Measurements from ENCODE around the gene PRDM8. TPM values are rescaled to one million over a fixed set of nuclear protein-coding genes. Genes with fewer than 3 reads are reported as not detected.
"Not testable (repeated sequence)": the region's sequence is repeated elsewhere in the genome, so short reads cannot be mapped to it uniquely, and the experiment has no call there.

Gene PRDM8
- total RNA-seq, 6 experiments from 2014 or later, result 20.4 to 25.4 (median 23.9) TPM

GRCh38 chr4:80171251-80171650 is 26.1 kb upstream of the PRDM8 start:
- peak; percentile 57 for DNase-seq
- Mint-ChIP-seq H3K4me3 (peak overlapping the region; percentile 24; the same call in 1 of the 2 replicates), H3K9me3 (no peaks in the 10 kb centered on the region), H3K27ac (peak overlapping the region; percentile 71), H3K36me3 (ENCODE audit: low read depth) (no peaks in the 10 kb centered on the region), H3K4me1 (ENCODE audit: low read depth) (peaks cover 48% of the 10 kb centered on the region), H3K27me3 (ENCODE audit: insufficient read depth) (no peaks in the 10 kb centered on the region)
- TF ChIP-seq CTCF (IDR thresholded peaks at IDR 0.05), result no peak

DNA sequence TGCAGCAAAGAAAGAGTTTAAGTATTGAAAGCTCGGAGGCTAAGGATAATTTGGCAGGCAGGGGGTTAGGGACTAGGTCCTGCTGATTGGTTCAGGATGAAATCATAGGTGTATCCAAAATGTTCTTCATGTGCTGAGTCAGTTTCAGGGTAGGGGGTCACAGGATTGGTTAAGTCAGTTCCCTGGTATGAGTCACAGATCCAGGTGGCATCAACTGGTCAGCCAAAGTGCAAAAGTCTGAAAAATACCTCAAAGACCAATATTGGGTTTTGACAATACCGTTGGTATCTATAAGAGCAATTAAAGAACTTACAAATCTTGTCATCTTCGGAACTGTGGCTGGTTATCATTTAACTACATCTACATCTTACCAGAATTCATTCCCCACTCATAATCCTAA is 25.6 kb upstream of the PRDM8 start:
- Mint-ChIP-seq H3K27me3 (ENCODE audit: insufficient read depth) (no peaks in the 10 kb centered on the region), H3K36me3 (ENCODE audit: low read depth) (no peaks in the 10 kb centered on the region), H3K4me1 (ENCODE audit: low read depth) (peaks cover 48% of the 10 kb centered on the region), H3K9me3 (no peaks in the 10 kb centered on the region), H3K27ac (peak overlapping the region; percentile 71), H3K4me3 (no peak overlapping the region)
- DNase-seq, result no peak
- TF ChIP-seq CTCF (IDR thresholded peaks at IDR 0.05), result no peak

- TF ChIP-seq CTCF (IDR thresholded peaks at IDR 0.05), result no peak
- no peak for DNase-seq
- Mint-ChIP-seq H3K36me3 (ENCODE audit: low read depth) (no peaks in the 10 kb centered on the region), H3K27me3 (ENCODE audit: insufficient read depth) (no peaks in the 10 kb centered on the region), H3K4me3 (no peak overlapping the region), H3K27ac (peak overlapping the region; percentile 84), H3K9me3 (no peaks in the 10 kb centered on the region), H3K4me1 (ENCODE audit: low read depth) (peaks cover 48% of the 10 kb centered on the region)
Measured at GRCh38 chr4:80172203-80172602, 25.1 kb upstream of the PRDM8 start.

DNA sequence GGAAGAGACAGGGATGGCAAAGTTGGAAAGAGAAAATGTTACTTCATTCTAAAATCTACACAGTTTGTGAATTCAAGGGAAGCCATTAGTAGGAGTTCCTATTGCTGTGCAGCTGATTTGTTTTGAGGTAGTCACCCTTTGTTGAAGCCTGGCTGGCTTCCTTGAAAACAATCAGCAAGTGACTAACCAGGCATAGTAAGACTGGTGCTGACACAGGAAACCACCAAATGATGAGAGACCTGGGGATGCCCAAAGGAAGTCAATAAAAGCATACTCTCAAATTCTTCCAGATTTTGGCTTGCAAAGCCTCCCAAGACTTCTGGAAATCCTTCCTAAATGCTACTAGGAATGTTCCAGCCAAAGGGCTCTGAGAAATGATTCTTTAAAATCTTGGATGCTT is 23.9 kb upstream of the PRDM8 start:
- Mint-ChIP-seq H3K27me3 (ENCODE audit: insufficient read depth) (no peaks in the 10 kb centered on the region), H3K9me3 (no peaks in the 10 kb centered on the region), H3K4me1 (ENCODE audit: low read depth) (peaks cover 48% of the 10 kb centered on the region), H3K27ac (peak overlapping the region; percentile 84), H3K36me3 (ENCODE audit: low read depth) (no peaks in the 10 kb centered on the region), H3K4me3 (peak overlapping the region; percentile 22; the same call in 1 of the 2 replicates)
- no peak for TF ChIP-seq CTCF (IDR thresholded peaks at IDR 0.05)
- peak; percentile 85 for DNase-seq

DNA sequence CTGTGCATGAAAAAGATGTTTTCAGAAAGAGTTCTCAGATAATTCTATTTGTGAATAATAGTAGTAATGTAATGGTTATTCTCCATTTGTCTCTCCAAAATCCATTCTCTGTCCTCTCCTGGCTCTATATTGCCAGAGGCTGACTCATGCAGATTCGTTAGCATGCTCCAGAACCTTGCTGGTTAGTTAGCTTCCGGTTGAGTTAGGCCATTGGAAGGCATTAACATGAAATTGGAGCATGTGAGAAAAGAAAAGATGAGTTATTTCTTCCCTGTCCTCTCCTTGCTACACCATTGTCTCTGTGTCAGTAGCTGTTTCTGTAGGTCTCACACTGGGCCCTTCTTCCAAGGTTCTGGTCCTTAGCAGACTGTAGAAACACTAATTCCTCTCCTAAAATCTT is 23.5 kb upstream of the PRDM8 start:
- Mint-ChIP-seq H3K36me3 (ENCODE audit: low read depth) (peaks cover 2% of the 10 kb centered on the region), H3K27ac (peak overlapping the region; percentile 84), H3K4me3 (peak overlapping the region; percentile 22), H3K4me1 (ENCODE audit: low read depth) (peaks cover 48% of the 10 kb centered on the region), H3K9me3 (peaks cover under 1% of the 10 kb centered on the region; the same call in 1 of the 2 replicates), H3K27me3 (ENCODE audit: insufficient read depth) (no peaks in the 10 kb centered on the region)
- DNase-seq, result peak; percentile 80
- no peak for TF ChIP-seq CTCF (IDR thresholded peaks at IDR 0.05)

GRCh38 chr4:80177793-80178192 is 19.5 kb upstream of the PRDM8 start:
- not testable (repeated sequence) for H3K4me3 Mint-ChIP-seq; DNase-seq; H3K27ac Mint-ChIP-seq; H3K27me3 Mint-ChIP-seq (ENCODE audit: insufficient read depth)
- peaks cover 14% of the 10 kb centered on the region for H3K36me3 Mint-ChIP-seq (ENCODE audit: low read depth)
- H3K9me3 Mint-ChIP-seq, result peaks cover 13% of the 10 kb centered on the region
- peaks cover 53% of the 10 kb centered on the region for H3K4me1 Mint-ChIP-seq (ENCODE audit: low read depth)

Measured in HFFc6 (cell line).